Measurements from ENCODE around the gene CORIN.

CORIN gene

GRCh38 chr4:47819178-47819577 lies 18.7 kb downstream of the CORIN start:
- CTCF ChIA-PET = no interaction called here
- no peak for TF ChIP-seq L3MBTL2 (conservative IDR thresholded peaks at IDR 0.05)
- TF ChIP-seq NFRKB (IDR thresholded peaks at IDR 0.05) = no peak
- no peak for TF ChIP-seq LEF1 (IDR thresholded peaks at IDR 0.05; ENCODE audit: borderline replicate concordance)
- no peak for TF ChIP-seq SP1 (IDR thresholded peaks at IDR 0.05)
- TF ChIP-seq FOXK2 (IDR thresholded peaks at IDR 0.05) = no peak
- no peak for TF ChIP-seq ZNF384 (IDR thresholded peaks at IDR 0.05)
- TF ChIP-seq FOXM1 (IDR thresholded peaks at IDR 0.05; ENCODE audit: borderline replicate concordance) = no peak
- TF ChIP-seq HDGF (IDR thresholded peaks at IDR 0.05; ENCODE audit: borderline replicate concordance) = no peak
- TF ChIP-seq FOXA1 (IDR thresholded peaks at IDR 0.05) = no peak
- TF ChIP-seq ARNT (IDR thresholded peaks at IDR 0.05) = no peak
- no peak for TF ChIP-seq PKNOX1 (IDR thresholded peaks at IDR 0.05)
- no peak for TF ChIP-seq CTBP1 (IDR thresholded peaks at IDR 0.05; ENCODE audit: borderline replicate concordance)
- TF ChIP-seq TARDBP (IDR thresholded peaks at IDR 0.05) = no peak
- no peak for TF ChIP-seq ELF4 (IDR thresholded peaks at IDR 0.05)
- TF ChIP-seq SUZ12 (IDR thresholded peaks at IDR 0.05) = no peak
- no peak for TF ChIP-seq BHLHE40 (IDR thresholded peaks at IDR 0.05; ENCODE audit: borderline replicate concordance)
- no peak for DNase-seq (ENCODE audit: extremely low spot score)
- POLR2A ChIA-PET = no interaction called here

GRCh38 chr4:47817275-47817674 lies 20.6 kb downstream of the CORIN start:
- no peak for TF ChIP-seq CTBP1 (IDR thresholded peaks at IDR 0.05; ENCODE audit: borderline replicate concordance)
- no peak for TF ChIP-seq TARDBP (IDR thresholded peaks at IDR 0.05)
- no peak for TF ChIP-seq FOXA1 (IDR thresholded peaks at IDR 0.05)
- no peak for TF ChIP-seq FOXK2 (IDR thresholded peaks at IDR 0.05)
- TF ChIP-seq PKNOX1 (IDR thresholded peaks at IDR 0.05) = no peak
- TF ChIP-seq NFRKB (IDR thresholded peaks at IDR 0.05) = no peak
- TF ChIP-seq ARNT (IDR thresholded peaks at IDR 0.05) = no peak
- no peak for TF ChIP-seq HDGF (IDR thresholded peaks at IDR 0.05; ENCODE audit: borderline replicate concordance)
- TF ChIP-seq SP1 (IDR thresholded peaks at IDR 0.05) = no peak
- TF ChIP-seq ZNF384 (IDR thresholded peaks at IDR 0.05) = no peak
- no peak for TF ChIP-seq SUZ12 (IDR thresholded peaks at IDR 0.05)
- TF ChIP-seq L3MBTL2 (conservative IDR thresholded peaks at IDR 0.05) = no peak
- no peak for DNase-seq (ENCODE audit: extremely low spot score)
- ChIA-PET CTCF (interaction anchor here (1.1 kb wide), 1 partner anchor 19 kb away, joined by 3 read pairs; no protein-coding TSS in a partner anchor), POLR2A (no interaction called here)

GRCh38 chr4:47816748-47817147 lies 21.1 kb downstream of the CORIN start:
- TF ChIP-seq LEF1 (IDR thresholded peaks at IDR 0.05; ENCODE audit: borderline replicate concordance) (no peak), NFRKB (IDR thresholded peaks at IDR 0.05) (no peak), FOXK2 (IDR thresholded peaks at IDR 0.05) (no peak), PKNOX1 (IDR thresholded peaks at IDR 0.05) (no peak), ARNT (IDR thresholded peaks at IDR 0.05) (no peak), HDGF (IDR thresholded peaks at IDR 0.05; ENCODE audit: borderline replicate concordance) (no peak), BHLHE40 (IDR thresholded peaks at IDR 0.05; ENCODE audit: borderline replicate concordance) (no peak), FOXA1 (IDR thresholded peaks at IDR 0.05) (no peak), ELF4 (IDR thresholded peaks at IDR 0.05) (no peak), FOXM1 (IDR thresholded peaks at IDR 0.05; ENCODE audit: borderline replicate concordance) (no peak), TARDBP (IDR thresholded peaks at IDR 0.05) (no peak), L3MBTL2 (conservative IDR thresholded peaks at IDR 0.05) (no peak), SUZ12 (IDR thresholded peaks at IDR 0.05) (no peak), SP1 (IDR thresholded peaks at IDR 0.05) (no peak), CTBP1 (IDR thresholded peaks at IDR 0.05; ENCODE audit: borderline replicate concordance) (no peak), ZNF384 (IDR thresholded peaks at IDR 0.05) (no peak)
- no peak for DNase-seq (ENCODE audit: extremely low spot score)
- ChIA-PET CTCF (interaction anchor here (1.1 kb wide), 1 partner anchor 20 kb away, joined by 3 read pairs; no protein-coding TSS in a partner anchor), POLR2A (no interaction called here)

GRCh38 chr4:47814618-47815295 lies 23.1 kb downstream of the CORIN start:
- POLR2A ChIA-PET = no interaction called here

More at GRCh38 chr4:47814618-47815295, 23.1 kb downstream of the CORIN start:
- no peak for DNase-seq (ENCODE audit: extremely low spot score)
- no peak for TF ChIP-seq CTBP1 (IDR thresholded peaks at IDR 0.05; ENCODE audit: borderline replicate concordance)
- no peak for TF ChIP-seq HDGF (IDR thresholded peaks at IDR 0.05; ENCODE audit: borderline replicate concordance)
- no peak for TF ChIP-seq BHLHE40 (IDR thresholded peaks at IDR 0.05; ENCODE audit: borderline replicate concordance)
- no peak for TF ChIP-seq PKNOX1 (IDR thresholded peaks at IDR 0.05)
- TF ChIP-seq ELF4 (IDR thresholded peaks at IDR 0.05) = no peak
- TF ChIP-seq FOXA1 (IDR thresholded peaks at IDR 0.05) = no peak
- TF ChIP-seq LEF1 (IDR thresholded peaks at IDR 0.05; ENCODE audit: borderline replicate concordance) = no peak
- TF ChIP-seq NFRKB (IDR thresholded peaks at IDR 0.05) = no peak
- no peak for TF ChIP-seq L3MBTL2 (conservative IDR thresholded peaks at IDR 0.05)
- CTCF ChIA-PET = interaction anchor here (0.9 kb wide), 1 partner anchor 14 kb away, joined by 3 read pairs; no protein-coding TSS in a partner anchor

Measured in HEK293T (cell line).